ENCODE measurements around the gene RACK1.

The RACK1 gene

DNA sequence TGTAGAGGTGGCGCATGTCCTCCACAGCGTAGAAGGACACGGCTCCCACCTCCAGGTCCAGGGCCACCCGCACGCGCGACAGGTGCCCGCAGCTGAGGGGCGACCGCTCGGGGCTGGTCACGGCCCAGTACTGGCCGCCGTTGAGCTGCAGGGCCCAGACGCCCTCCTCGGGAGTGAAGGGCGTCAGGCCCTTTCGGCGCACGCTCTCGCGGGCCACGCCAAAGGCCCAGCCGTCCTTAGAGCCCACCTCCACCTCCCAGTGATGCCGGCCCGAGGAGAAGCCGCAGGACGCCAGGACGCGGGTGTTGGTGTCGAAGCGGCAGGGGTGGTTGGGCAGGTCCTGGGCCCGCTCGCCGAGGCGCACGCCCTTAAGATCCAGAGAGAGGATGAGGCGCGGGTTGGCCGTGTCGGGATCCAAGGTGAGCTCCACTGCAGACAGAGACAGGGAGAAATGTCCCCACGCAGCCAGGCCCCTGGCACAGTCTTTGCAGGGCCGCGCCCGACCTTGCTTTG, 48.4 kb downstream of the RACK1 start:
- TF ChIP-seq, protein P1, sequence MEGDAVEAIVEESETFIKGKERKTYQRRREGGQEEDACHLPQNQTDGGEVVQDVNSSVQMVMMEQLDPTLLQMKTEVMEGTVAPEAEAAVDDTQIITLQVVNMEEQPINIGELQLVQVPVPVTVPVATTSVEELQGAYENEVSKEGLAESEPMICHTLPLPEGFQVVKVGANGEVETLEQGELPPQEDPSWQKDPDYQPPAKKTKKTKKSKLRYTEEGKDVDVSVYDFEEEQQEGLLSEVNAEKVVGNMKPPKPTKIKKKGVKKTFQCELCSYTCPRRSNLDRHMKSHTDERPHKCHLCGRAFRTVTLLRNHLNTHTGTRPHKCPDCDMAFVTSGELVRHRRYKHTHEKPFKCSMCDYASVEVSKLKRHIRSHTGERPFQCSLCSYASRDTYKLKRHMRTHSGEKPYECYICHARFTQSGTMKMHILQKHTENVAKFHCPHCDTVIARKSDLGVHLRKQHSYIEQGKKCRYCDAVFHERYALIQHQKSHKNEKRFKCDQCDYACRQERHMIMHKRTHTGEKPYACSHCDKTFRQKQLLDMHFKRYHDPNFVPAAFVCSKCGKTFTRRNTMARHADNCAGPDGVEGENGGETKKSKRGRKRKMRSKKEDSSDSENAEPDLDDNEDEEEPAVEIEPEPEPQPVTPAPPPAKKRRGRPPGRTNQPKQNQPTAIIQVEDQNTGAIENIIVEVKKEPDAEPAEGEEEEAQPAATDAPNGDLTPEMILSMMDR (conservative IDR thresholded peaks at IDR 0.05; ENCODE audit: low read length), result no peak
- H3K4me3 ChIP-seq (ENCODE audit: low read length), result no peak overlapping the region
- DNase-seq (ENCODE audit: low read depth), result no peak

DNA sequence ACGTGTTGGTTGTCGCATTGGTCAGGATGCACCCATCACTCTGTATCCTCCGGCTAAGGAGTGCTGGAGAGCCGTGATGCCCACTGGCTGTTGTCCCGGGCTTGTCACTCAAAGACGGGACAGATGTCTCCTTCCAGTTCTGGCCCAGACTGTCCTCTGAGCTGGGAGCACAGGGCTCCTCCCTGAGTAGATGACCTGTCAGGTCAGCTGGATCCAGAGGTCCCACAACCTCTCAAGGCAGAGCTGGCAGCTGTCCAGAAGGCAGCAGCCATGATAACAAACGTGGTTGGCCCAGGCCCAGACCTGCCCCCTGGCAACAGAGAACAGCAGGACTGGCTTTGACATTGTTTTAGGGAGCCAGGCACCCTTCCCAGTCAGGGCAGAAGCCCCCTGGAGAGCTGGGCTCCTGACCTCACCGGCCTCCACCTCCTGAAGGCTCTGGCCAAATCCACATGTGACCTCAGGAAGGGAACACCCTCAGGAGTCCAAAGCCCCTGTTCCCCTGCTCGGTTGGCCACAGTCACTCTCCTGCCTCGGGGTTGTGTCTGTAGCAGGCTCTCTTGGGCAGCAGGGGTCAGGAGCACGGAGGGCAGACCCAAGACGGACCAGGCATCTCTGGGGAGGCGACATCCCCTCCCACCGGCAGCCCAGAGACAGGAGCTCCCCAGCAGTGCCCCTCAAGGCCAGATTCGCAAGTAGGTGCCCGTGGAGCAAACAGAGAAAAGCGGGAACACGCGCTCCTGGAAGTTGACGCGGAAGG, 49.0 kb downstream of the RACK1 start:
- no peak for DNase-seq (ENCODE audit: low read depth)
- H3K4me3 ChIP-seq (ENCODE audit: low read length), result no peak overlapping the region
- TF ChIP-seq, protein P1 (conservative IDR thresholded peaks at IDR 0.05; ENCODE audit: low read length), result no peak

DNA sequence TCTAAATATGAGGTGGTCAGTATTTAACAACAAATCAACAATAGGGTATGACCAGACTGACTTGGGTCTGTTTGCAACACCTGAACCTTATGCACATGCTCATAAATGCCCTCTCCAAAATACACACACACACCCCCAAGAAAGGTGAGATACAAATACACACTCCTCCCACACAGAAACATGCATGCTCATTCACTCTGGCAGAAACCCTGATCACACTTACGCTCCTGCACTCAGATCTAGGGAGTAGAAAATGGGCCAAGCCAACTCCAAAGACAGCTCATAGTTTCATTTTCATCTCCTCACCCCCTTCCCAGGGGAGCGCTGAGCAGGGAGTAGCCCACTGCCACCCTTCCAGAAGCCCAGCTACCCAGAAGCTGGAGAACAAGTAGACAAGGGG, 50.0 kb downstream of the RACK1 start:
- TF ChIP-seq, protein P1 (conservative IDR thresholded peaks at IDR 0.05; ENCODE audit: low read length), result no peak

DNA sequence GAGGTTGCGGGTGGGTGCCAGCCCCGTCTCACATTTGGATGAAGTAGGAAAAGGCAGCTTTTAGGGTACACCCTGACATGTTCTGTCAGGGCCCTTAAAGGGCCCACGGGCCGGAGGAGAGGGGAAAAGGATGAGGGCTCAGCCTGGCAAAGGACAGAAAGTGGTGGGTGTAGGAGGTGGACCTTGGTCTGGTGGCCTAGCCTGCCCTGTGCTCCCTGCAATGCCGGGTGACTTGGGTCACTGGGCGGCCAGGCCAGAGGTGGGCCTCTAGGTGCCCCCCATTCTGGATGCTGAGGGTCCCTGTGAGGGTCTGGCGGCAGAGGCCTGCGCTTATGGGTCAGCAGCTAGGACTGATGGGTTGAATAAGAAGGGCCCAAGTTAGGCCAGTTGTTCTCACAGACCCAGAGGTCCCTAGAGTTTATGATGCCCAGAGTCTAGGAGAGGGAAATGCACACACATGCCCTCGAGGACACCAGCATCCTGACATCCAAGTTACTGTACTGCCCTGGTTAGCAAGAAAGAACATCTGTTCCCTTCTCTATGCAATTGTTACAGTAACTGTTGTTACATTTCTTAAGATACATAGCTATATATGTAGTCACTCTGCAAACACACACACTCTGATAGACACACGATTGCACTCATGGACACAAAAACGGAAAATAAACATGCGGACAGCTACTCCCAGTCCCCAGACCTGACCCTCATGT, 51.2 kb downstream of the RACK1 start:
- peak overlapping the region; percentile 82 for H3K4me3 ChIP-seq (ENCODE audit: low read length)
- DNase-seq (ENCODE audit: low read depth), result peak; percentile 42
- TF ChIP-seq, protein P1 (conservative IDR thresholded peaks at IDR 0.05; ENCODE audit: low read length), result no peak

More for the DNA sequence above, 50.0 kb downstream of the RACK1 start:
- no peak for DNase-seq (ENCODE audit: low read depth)
- H3K4me3 ChIP-seq (ENCODE audit: low read length), result no peak overlapping the region

DNA sequence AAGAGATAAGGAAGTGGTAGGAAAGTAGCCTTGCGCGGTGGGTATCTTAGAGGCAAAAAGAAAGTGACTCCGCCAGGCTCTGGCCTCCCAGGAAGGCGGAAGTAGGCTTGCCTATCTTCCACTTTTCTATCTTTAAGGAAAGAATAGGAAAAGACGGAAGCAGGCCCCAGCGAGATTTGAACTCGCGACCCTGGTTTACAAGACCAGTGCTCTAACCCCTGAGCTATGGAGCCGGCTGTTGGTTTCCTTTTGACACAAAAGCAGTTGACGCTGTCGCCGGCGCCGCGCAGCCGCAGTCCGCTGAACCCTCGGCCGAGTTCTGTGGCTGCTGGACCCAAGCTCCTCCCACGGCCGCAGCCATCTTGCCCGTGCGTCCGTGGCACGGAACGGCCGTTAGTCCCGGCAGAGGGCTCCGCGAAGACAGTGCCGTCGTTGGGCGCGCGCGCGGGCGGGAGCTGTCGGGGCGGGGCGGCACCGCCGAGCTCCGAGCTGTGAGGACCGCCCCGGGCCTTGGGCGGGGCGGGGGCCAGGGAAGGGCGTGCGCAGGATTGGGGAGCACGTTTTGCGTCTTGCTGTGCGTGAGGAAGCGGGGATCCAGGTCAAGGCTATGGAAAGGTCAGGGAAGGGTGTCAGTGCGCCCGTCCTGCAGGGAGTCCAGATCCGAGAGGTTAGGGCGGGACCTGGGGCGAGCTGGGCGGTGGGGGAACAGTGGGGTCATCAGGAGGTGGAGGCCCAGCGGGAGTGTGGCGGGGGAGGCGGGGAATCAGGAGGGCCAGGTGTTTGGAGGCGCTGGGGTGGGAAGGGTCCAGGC, 52.0 kb downstream of the RACK1 start:
- peak overlapping the region; percentile 87 for H3K4me3 ChIP-seq (ENCODE audit: low read length)
- DNase-seq (ENCODE audit: low read depth), result peak; percentile 96
- TF ChIP-seq, protein P1 (conservative IDR thresholded peaks at IDR 0.05; ENCODE audit: low read length), result no peak

DNA sequence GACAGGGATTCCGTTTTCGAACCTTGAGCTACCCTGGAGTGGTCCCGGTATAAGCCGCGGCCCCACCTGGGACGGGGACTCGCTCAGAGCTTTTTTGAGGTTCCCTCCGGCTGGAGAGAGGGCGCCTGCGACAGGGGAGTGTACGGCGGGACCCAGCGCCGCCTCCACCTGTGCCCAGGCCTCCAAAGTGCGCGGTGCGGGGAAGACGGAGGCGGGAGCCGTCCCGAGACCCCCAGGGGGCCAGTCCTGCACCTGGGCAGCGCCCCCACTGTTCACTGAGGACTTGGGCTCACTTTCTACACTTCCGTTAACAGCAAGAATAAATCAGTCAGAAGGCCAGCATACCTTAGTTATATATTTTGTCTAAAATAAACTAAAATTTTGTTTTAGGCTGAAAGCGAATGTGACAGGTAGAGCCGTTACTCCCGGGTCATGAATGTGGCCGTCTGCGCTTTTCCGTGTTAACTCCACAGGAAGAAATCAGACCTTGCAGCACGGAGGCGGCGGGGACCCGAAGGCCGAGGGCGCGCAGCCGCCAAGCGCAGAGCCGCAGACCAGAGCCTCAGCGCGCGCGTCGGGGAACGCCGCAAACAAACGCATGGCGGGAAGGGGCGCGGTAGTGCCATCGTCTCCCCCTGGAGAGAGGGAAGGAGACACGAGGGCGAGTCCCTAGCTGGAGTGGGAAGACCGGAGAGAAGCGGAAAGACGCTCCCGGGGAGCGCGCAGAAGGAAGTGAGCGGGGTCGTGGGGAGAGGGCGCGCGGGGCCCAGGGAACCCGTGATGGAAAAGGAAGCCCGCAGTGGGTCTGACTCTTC, 52.8 kb downstream of the RACK1 start:
- DNase-seq (ENCODE audit: low read depth), result peak; percentile 47
- TF ChIP-seq, protein P1 (conservative IDR thresholded peaks at IDR 0.05; ENCODE audit: low read length), result no peak
- peak overlapping the region; percentile 87 for H3K4me3 ChIP-seq (ENCODE audit: low read length)
